H1 (cell line): Measurements from ENCODE around the gene NRXN2. TPM values are rescaled to one million over a fixed set of nuclear protein-coding genes. Genes with fewer than 3 reads are reported as not detected.

Experiments
- CTCF ChIA-PET: fragments of 300-600 bp; sonication (Branson Sonifier 250); formaldehyde crosslinking; loops from one replicate; lab custom pipeline; 2021; ENCODE audit not compliant: partially characterized antibody; lab: Charles Lee
- POLR2A ChIA-PET: fragments of 300-600 bp; sonication (Branson Sonifier 250); formaldehyde crosslinking; loops from one replicate; lab custom pipeline; 2021; ENCODE audit warnings: inconsistent platforms; ENCODE audit not compliant: partially characterized antibody; lab: Charles Lee
- DNase-seq, 2 experiments: peaks; one replicate each; pipeline versions ENCODE4 v3.0.0 to v3.0.0-alpha.2; 2010 to 2022; ENCODE audit warnings: low spot score in 2 of 2, low read depth in 1 of 2, mixed read lengths in 1 of 2
- FAIRE-seq: peaks from 2 replicates; lab custom pipeline; 2011; peaks lifted over from hg19 to GRCh38; lab: Jason Lieb, UNC
- H2AFZ ChIP-seq: 2 replicates; pipeline ENCODE4 v1.8.1; 2012; ENCODE audit warnings: low read length, inconsistent platforms
- H2AK5ac ChIP-seq: 2 replicates; pipeline ENCODE4 v1.6.1; 2013; ENCODE audit warnings: low read depth, low read length
- H2BK120ac ChIP-seq: replicated peaks from 2 replicates; pipeline ENCODE3; 2013; ENCODE audit warnings: low read depth, low read length, inconsistent platforms
- H2BK12ac ChIP-seq: 2 replicates; pipeline ENCODE4 v1.6.1; 2013; ENCODE audit warnings: low read depth, low read length
- H2BK15ac ChIP-seq: 2 replicates; pipeline ENCODE4 v1.6.1; 2013; ENCODE audit warnings: low read length
- H2BK20ac ChIP-seq: 2 replicates; pipeline ENCODE4 v1.6.1; 2013; ENCODE audit warnings: low read length
- H2BK5ac ChIP-seq: 2 replicates; pipeline ENCODE4 v1.6.1; 2013; ENCODE audit warnings: low read depth, low read length
- H3K14ac ChIP-seq: 2 replicates; pipeline ENCODE4 v1.6.1; 2013; ENCODE audit warnings: inconsistent platforms; ENCODE audit not compliant: insufficient read length
- H3K18ac ChIP-seq: 2 replicates; pipeline ENCODE4 v1.6.1; 2013; ENCODE audit warnings: low read length; ENCODE audit errors: extremely low read depth
- H3K23ac ChIP-seq: 2 replicates; pipeline ENCODE4 v1.6.1; 2013; ENCODE audit warnings: inconsistent platforms; ENCODE audit not compliant: insufficient read length
- H3K23me2 ChIP-seq: 2 replicates; pipeline ENCODE4 v1.6.1; 2013; ENCODE audit warnings: low read depth, low read length
- H3K27ac ChIP-seq: 2 replicates; pipeline ENCODE4 v1.6.1; 2011; ENCODE audit warnings: low read depth, low read length, inconsistent platforms
- H3K27me3 ChIP-seq, 4 experiments: replicated peaks in 1 of 4; 1 replicate in 1 of 4; 2 replicates in 3 of 4; pipeline versions ENCODE4 v1.6.1 to v1.8.1; 2011 to 2013; ENCODE audit warnings: low read length in 3 of 4, mild to moderate bottlenecking in 3 of 4, inconsistent platforms in 2 of 4, mixed read lengths in 2 of 4, moderate library complexity in 1 of 4; ENCODE audit not compliant: control insufficient read depth in 3 of 4, insufficient read depth in 3 of 4; ENCODE audit errors: extremely low read depth in 1 of 4
- H3K36me3 ChIP-seq, 4 experiments: 2 replicates each; pipeline versions ENCODE4 v1.6.1 to v1.8.1; 2011 to 2013; ENCODE audit warnings: mild to moderate bottlenecking in 4 of 4, low read length in 3 of 4, moderate library complexity in 2 of 4, control low read depth in 1 of 4, inconsistent platforms in 1 of 4; ENCODE audit not compliant: insufficient read depth in 4 of 4, control insufficient read depth in 2 of 4
- H3K4ac ChIP-seq: replicated peaks from 2 replicates; pipeline ENCODE3; 2013; ENCODE audit warnings: low read length, low read depth, mixed read lengths, inconsistent platforms; ENCODE audit not compliant: insufficient read length
- H3K4me1 ChIP-seq, 4 experiments: replicated peaks in 1 of 4; 1 replicate in 1 of 4; 2 replicates in 3 of 4; pipeline versions ENCODE4 v1.6.1 to v1.8.1; 2011 to 2013; ENCODE audit warnings: low read length in 3 of 4, inconsistent platforms in 2 of 4, mixed read lengths in 1 of 4; ENCODE audit not compliant: insufficient read depth in 4 of 4, control insufficient read depth in 3 of 4
- H3K4me2 ChIP-seq, 2 experiments: 2 replicates each; pipeline versions ENCODE4 v1.6.1 to v1.8.1; 2011 to 2013; ENCODE audit warnings: low read depth in 2 of 2, low read length in 2 of 2, control low read depth in 1 of 2, inconsistent platforms in 1 of 2, mild to moderate bottlenecking in 1 of 2; ENCODE audit not compliant: insufficient read depth in 1 of 2
- H3K4me3 ChIP-seq, 4 experiments: fragments of 200-600, 300-600 bp in 1 of 4; sonication (generic), shearing (Covaris generic), sonication (Bioruptor Twin) in 1 of 4; 2 replicates each; pipeline versions ENCODE4 v1.5.1 to v1.8.1; 2011 to 2016; ENCODE audit warnings: low read length in 4 of 4, low read depth in 3 of 4, control low read depth in 2 of 4, inconsistent platforms in 2 of 4, mild to moderate bottlenecking in 2 of 4, mixed read lengths in 1 of 4, moderate library complexity in 1 of 4; ENCODE audit not compliant: insufficient read depth in 2 of 4; ENCODE audit errors: extremely low read depth in 1 of 4
- H3K56ac ChIP-seq: replicated peaks from 2 replicates; pipeline ENCODE3; 2013; ENCODE audit warnings: low read depth, mild to moderate bottlenecking, mixed read lengths, low read length, inconsistent platforms; ENCODE audit not compliant: insufficient read length
- H3K79me1 ChIP-seq: 2 replicates; pipeline ENCODE4 v1.6.1; 2013; ENCODE audit warnings: low read depth, low read length, control low read depth
- H3K79me2 ChIP-seq, 2 experiments: 2 replicates each; pipeline versions ENCODE4 v1.6.1 to v1.8.1; 2012 to 2013; ENCODE audit warnings: low read length in 2 of 2, mild to moderate bottlenecking in 2 of 2, inconsistent platforms in 1 of 2; ENCODE audit not compliant: insufficient read depth in 2 of 2, control insufficient read depth in 1 of 2
- H3K9ac ChIP-seq, 4 experiments: replicated peaks in 1 of 4; 1 replicate in 1 of 4; 2 replicates in 3 of 4; pipeline versions ENCODE4 v1.6.1 to v1.8.1; 2011 to 2013; ENCODE audit warnings: low read depth in 3 of 4, low read length in 3 of 4, control low read depth in 2 of 4, mild to moderate bottlenecking in 2 of 4, moderate library complexity in 2 of 4, inconsistent platforms in 1 of 4; ENCODE audit errors: extremely low read depth in 1 of 4
- H3K9me3 ChIP-seq, 2 experiments: 2 replicates each; pipeline versions ENCODE4 v1.6.1 to v1.8.1; 2012 to 2013; ENCODE audit warnings: mild to moderate bottlenecking in 2 of 2, moderate library complexity in 2 of 2, control low read depth in 1 of 2, inconsistent platforms in 1 of 2, low read depth in 1 of 2, low read length in 1 of 2, mixed read lengths in 1 of 2; ENCODE audit not compliant: insufficient read depth in 2 of 2
- H4K20me1 ChIP-seq, 2 experiments: replicated peaks in 1 of 2; 2 replicates each; pipeline versions ENCODE3 to v1.8.1; 2011 to 2013; ENCODE audit warnings: inconsistent platforms in 2 of 2, low read length in 2 of 2, mild to moderate bottlenecking in 1 of 2; ENCODE audit not compliant: insufficient read depth in 2 of 2, control insufficient read depth in 1 of 2
- H4K5ac ChIP-seq: 2 replicates; pipeline ENCODE4 v1.6.1; 2013; ENCODE audit warnings: low read length, low read depth, mixed read lengths, inconsistent platforms; ENCODE audit not compliant: insufficient read length
- H4K8ac ChIP-seq: 2 replicates; pipeline ENCODE4 v1.8.0; 2013; ENCODE audit warnings: mild to moderate bottlenecking, moderate library complexity, low read length, inconsistent platforms; ENCODE audit not compliant: insufficient read depth; ENCODE audit errors: extremely low read depth
- H4K91ac ChIP-seq: replicated peaks from 2 replicates; pipeline ENCODE3; 2013; ENCODE audit warnings: low read length, mixed read lengths, inconsistent platforms; ENCODE audit not compliant: insufficient read length
- BRCA1 ChIP-seq: IDR thresholded peaks from 2 replicates; pipeline ENCODE4 v1.6.1; 2012; ENCODE audit warnings: low read depth, low read length, improper control_type of control experiment
- CREB1 ChIP-seq: IDR thresholded peaks from 2 replicates; pipeline ENCODE4 v1.6.1; 2012; ENCODE audit warnings: inconsistent platforms
- CTCF ChIP-seq, 3 experiments: IDR thresholded peaks; 1 replicate in 2 of 3; 2 replicates in 1 of 3; pipeline versions ENCODE4 v1.5.1 to v1.6.1; 2011; ENCODE audit warnings: low read length in 3 of 3, mild to moderate bottlenecking in 3 of 3, inconsistent platforms in 2 of 3, low read depth in 1 of 3, moderate library complexity in 1 of 3; ENCODE audit not compliant: insufficient read depth in 1 of 3; ENCODE audit errors: control extremely low read depth in 1 of 3
- EGR1 ChIP-seq: IDR thresholded peaks from 2 replicates; pipeline ENCODE4 v1.6.1; 2011; ENCODE audit warnings: low read depth, low read length, borderline replicate concordance
- PHF8 ChIP-seq: fragments of 200-600 bp; sonication (generic); conservative IDR thresholded peaks from 2 replicates; pipeline ENCODE4 v1.7.1; 2012; ENCODE audit warnings: low read depth, mild to moderate bottlenecking, inconsistent platforms, low read length, moderate library complexity
- POLR2A ChIP-seq, 2 experiments: IDR thresholded peaks; 1 replicate in 1 of 2; 2 replicates in 1 of 2; pipeline ENCODE4 v1.6.1; 2011; ENCODE audit warnings: low read depth in 2 of 2, low read length in 2 of 2, mild to moderate bottlenecking in 2 of 2; ENCODE audit errors: control extremely low read depth in 1 of 2
- RBBP5 ChIP-seq: IDR thresholded peaks from 2 replicates; pipeline ENCODE4 v1.7.1; 2012; ENCODE audit warnings: low read depth, mild to moderate bottlenecking, inconsistent platforms, low read length, moderate library complexity, borderline replicate concordance
- SIRT6 ChIP-seq: IDR thresholded peaks from one replicate; pipeline ENCODE4 v1.7.1; 2012; ENCODE audit warnings: low read length, inconsistent platforms
- SRF ChIP-seq: IDR thresholded peaks from 2 replicates; pipeline ENCODE4 v1.6.1; 2011; ENCODE audit warnings: mild to moderate bottlenecking, low read depth, low read length, moderate library complexity
- TAF7 ChIP-seq: optimal IDR thresholded peaks from 2 replicates; pipeline ENCODE3; 2011; ENCODE audit warnings: low read depth, mild to moderate bottlenecking, inconsistent platforms, low read length, moderate library complexity, borderline replicate concordance
- TBP ChIP-seq: IDR thresholded peaks from 2 replicates; pipeline ENCODE4 v1.6.1; 2011; ENCODE audit warnings: low read depth, low read length, improper control_type of control experiment
- WGBS, 2 experiments: shearing (Covaris generic) in 1 of 2; methylation state at CpG; one replicate each; pipeline versions ENCODE4 v1.1.6 to v1.1.7; 2013 to 2015; ENCODE audit warnings: low lambda C conversion rate in 2 of 2, mixed read lengths in 2 of 2, inconsistent platforms in 1 of 2, low coverage in 1 of 2, missing lambda C conversion rate in 1 of 2; ENCODE audit not compliant: insufficient replicate concordance in 2 of 2, insufficient coverage in 1 of 2, insufficient read length in 1 of 2; ENCODE audit errors: extremely low coverage in 1 of 2, missing lambda C conversion rate in 1 of 2; 5-methylcytosine and 5-hydroxymethylcytosine counted together
- polyA plus RNA-seq, 7 experiments: library from polyadenylated mRNA; depleted of rRNA in 3 of 7; stranded (reverse) in 5 of 7; unstranded in 2 of 7; fragments of >200 nt in 5 of 7; fragments of 200-250 nt in 2 of 7; gene quantifications; 1 replicate in 5 of 7; 2 replicates in 1 of 7; 4 replicates in 1 of 7; pipeline versions ENCODE4 v1.2.1 to v1.2.3, GENCODE V29; 2011 to 2013; ENCODE audit warnings: missing spikeins in 2 of 7, mixed read lengths in 2 of 7
- total RNA-seq: library from RNA; stranded (reverse); fragmentation: NEBNext Ultra II Directional; extraction: Animal tissue kit (Norgen Biotek cat#: 25700); gene quantifications from 2 replicates; pipeline ENCODE4 v1.2.1, GENCODE V29; 2021

Gene NRXN2
- total and polyA plus RNA-seq, 2 of the 8 experiments (the other 6 are each of a cell fraction or from before 2014, with no cell fraction given), result 1.3 to 11.5 TPM

DNA sequence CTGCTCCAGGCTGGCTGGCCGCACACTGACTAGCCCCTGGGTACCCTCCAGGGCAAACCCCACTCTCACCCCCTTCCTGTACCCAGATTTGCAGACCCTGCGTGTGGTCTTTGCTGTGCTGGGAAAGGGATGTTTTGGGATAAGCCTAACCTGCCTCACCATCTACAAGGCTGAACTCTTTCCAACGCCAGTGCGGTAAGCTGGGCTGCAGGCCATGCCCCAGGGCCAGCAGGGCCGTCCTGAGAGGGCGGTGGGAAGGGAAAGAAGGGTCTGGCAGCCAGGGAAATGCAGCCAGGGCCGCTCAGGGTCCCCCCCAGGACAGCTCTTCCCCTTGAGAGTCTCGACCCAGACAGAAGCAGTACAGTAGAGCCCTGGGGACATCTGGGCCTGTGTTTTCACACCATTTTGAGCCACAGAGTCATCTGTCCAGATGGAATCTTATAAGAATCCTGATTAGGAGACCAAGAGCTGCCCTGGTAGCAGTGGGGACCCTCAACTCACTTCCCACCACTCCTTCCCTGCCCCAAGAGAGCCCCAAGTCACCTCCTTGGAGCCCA, 154.3 kb downstream of the NRXN2 start:
- Histone ChIP-seq H4K8ac (peak overlapping the region; percentile 63), H3K23me2 (peaks cover 5% of the 10 kb centered on the region; the same call in 1 of the 2 replicates), H3K23ac (no peak overlapping the region), H3K27ac (no peak overlapping the region), H3K4ac (no peak overlapping the region), H2BK15ac (peak overlapping the region; percentile 98; the same call in 1 of the 2 replicates), H3K56ac (no peak overlapping the region), H3K14ac (no peak overlapping the region), H3K36me3 (no peaks in the 10 kb centered on the region), H3K9ac (no peak overlapping the region), H3K9me3 (no peaks in the 10 kb centered on the region), H3K79me1 (no peaks in the 10 kb centered on the region), H2AK5ac (no peak overlapping the region), H3K27me3 (peaks cover 0 to 3% (median 0%) of the 10 kb centered on the region in 4 experiments; a peak in 2 of 7 replicates), H2BK120ac (no peak overlapping the region), H2BK5ac (no peak overlapping the region), H2AFZ (no peak overlapping the region), H4K20me1 (peaks cover 0 to 4% of the 10 kb centered on the region in 2 experiments), H4K91ac (no peak overlapping the region), H2BK20ac (no peak overlapping the region), H4K5ac (no peak overlapping the region), H3K79me2 (no peaks in the 10 kb centered on the region), H3K4me1 (peaks cover 0 to 32% (median 20%) of the 10 kb centered on the region in 4 experiments; a peak in 6 of 7 replicates), H3K4me2 (no peak overlapping the region), H3K18ac (peak overlapping the region; percentile 60; the same call in 1 of the 2 replicates), H3K4me3 (no peak overlapping the region), H2BK12ac (peak overlapping the region; percentile 60; the same call in 1 of the 2 replicates)
- FAIRE-seq (no peak), DNase-seq (no peak)
- ChIA-PET POLR2A (interaction anchor here (0.6 to 1.6 kb wide), 2 partner anchors 79 to 194 kb away, joined by 3 to 4 read pairs; no protein-coding TSS in a partner anchor), CTCF (interaction anchor here (0.6 to 8.7 kb wide), 8 partner anchors 11 to 179 kb away, joined by 3 to 75 read pairs (median 3); no protein-coding TSS in a partner anchor)
- 82% methylated on average over 8 of the region's 8 CpGs; no CpG with 5 or more reads in 1 of the 2 experiments for WGBS, 2 experiments
- TF ChIP-seq CTCF (IDR thresholded peaks at IDR 0.05; ENCODE audit: control extremely low read depth in 1 of 3, insufficient read depth in 1 of 3, low read depth in 1 of 3, low read length in 3 of 3) (no peak), CREB1 (no peak), RBBP5 (no peak), PHF8 (no peak), EGR1 (no peak), BRCA1 (no peak), POLR2A (IDR thresholded peaks at IDR 0.05; ENCODE audit: control extremely low read depth in 1 of 2, low read depth in 2 of 2, low read length in 2 of 2) (no peak), SRF (no peak), TAF7 (no peak), SIRT6 (no peak), TBP (no peak)
